Gastroesophageal sphincter (tissue), 3 donors: Measurements from ENCODE around the gene S100A7.
"Not testable (repeated sequence)": the region's sequence is repeated elsewhere in the genome, so short reads cannot be mapped to it uniquely, and the experiment has no call there.

Source experiments
- EP300 ChIP-seq: sonication (generic); formaldehyde crosslinking; IDR thresholded peaks from one replicate; pipeline ENCODE4 v1.6.1; 2017; ENCODE audit warnings: antibody characterized with exemption, mild to moderate bottlenecking
- POLR2A ChIP-seq, 2 donors: fragments of 450-650 bp; IDR thresholded peaks; one replicate each; pipeline ENCODE4 v1.6.1; 2017; ENCODE audit warnings: antibody characterized with exemption in 2 of 2, mild to moderate bottlenecking in 2 of 2, moderate library complexity in 1 of 2
- TF ChIP-seq, protein P1 (sequence below), 4 experiments: fragments of 200-600 bp in 2 of 4; fragments of 450-650 bp in 2 of 4; sonication (generic) in 1 of 4; IDR thresholded peaks; one replicate each; pipeline ENCODE4 v1.5.1; 2017 to 2019; ENCODE audit warnings: antibody characterized with exemption in 4 of 4, mild to moderate bottlenecking in 2 of 4, moderate library complexity in 2 of 4

DNA sequence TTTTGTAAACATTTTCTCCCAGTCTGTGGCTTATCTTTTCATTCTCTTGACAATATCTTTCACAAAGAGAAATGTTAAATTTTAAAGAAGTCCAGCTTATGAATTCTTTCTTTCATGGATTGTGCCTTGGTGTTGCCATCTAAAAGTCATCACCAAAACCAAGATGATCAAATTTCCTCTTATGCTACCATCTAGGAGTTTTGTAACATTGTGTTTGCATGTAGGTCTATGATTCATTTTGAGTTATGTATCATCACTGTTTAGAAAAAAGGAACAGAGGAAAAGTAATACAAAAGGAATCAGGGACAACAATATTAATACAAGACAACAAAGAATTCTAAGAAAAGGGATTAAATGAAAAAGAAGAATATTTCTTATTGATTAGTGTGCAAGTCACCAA, 2.3 kb upstream of the S100A7 start:
- TF ChIP-seq, protein P1, sequence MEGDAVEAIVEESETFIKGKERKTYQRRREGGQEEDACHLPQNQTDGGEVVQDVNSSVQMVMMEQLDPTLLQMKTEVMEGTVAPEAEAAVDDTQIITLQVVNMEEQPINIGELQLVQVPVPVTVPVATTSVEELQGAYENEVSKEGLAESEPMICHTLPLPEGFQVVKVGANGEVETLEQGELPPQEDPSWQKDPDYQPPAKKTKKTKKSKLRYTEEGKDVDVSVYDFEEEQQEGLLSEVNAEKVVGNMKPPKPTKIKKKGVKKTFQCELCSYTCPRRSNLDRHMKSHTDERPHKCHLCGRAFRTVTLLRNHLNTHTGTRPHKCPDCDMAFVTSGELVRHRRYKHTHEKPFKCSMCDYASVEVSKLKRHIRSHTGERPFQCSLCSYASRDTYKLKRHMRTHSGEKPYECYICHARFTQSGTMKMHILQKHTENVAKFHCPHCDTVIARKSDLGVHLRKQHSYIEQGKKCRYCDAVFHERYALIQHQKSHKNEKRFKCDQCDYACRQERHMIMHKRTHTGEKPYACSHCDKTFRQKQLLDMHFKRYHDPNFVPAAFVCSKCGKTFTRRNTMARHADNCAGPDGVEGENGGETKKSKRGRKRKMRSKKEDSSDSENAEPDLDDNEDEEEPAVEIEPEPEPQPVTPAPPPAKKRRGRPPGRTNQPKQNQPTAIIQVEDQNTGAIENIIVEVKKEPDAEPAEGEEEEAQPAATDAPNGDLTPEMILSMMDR (IDR thresholded peaks at IDR 0.05), result not testable (repeated sequence)
- TF ChIP-seq POLR2A (IDR thresholded peaks at IDR 0.05); EP300: not testable (repeated sequence)
